Lower lobe of right lung (tissue), 2 donors: Measurements from ENCODE around the gene NLGN3. TPM values are rescaled to one million over a fixed set of nuclear protein-coding genes. Genes with fewer than 3 reads are reported as not detected.

Source experiments
- ATAC-seq, 2 donors: fragments of 200-7000 bp; cut with Tn5 transposase; one replicate each; pipeline ENCODE4 v1.9.1; 2020 to 2022; ENCODE audit warnings: mild to moderate bottlenecking in 2 of 2, moderate library complexity in 2 of 2
- DNase-seq: peaks from one replicate; pipeline ENCODE4 v3.0.0-alpha.2; 2020
- H3K27ac ChIP-seq: fragments of 200-600 bp; one replicate; pipeline ENCODE4 v1.8.0; 2022
- H3K27me3 ChIP-seq: fragments of 200-600 bp; one replicate; pipeline ENCODE4 v1.8.0; 2022; ENCODE audit warnings: low read depth
- H3K36me3 ChIP-seq: fragments of 200-600 bp; one replicate; pipeline ENCODE4 v1.8.0; 2022; ENCODE audit warnings: mild to moderate bottlenecking
- H3K4me1 ChIP-seq: fragments of 200-600 bp; one replicate; pipeline ENCODE4 v1.8.0; 2022
- H3K4me3 ChIP-seq: fragments of 200-600 bp; one replicate; pipeline ENCODE4 v1.8.0; 2022; ENCODE audit warnings: mild to moderate bottlenecking
- H3K9me3 ChIP-seq: fragments of 200-600 bp; one replicate; pipeline ENCODE4 v1.8.0; 2022
- CTCF ChIP-seq: fragments of 200-600 bp; IDR thresholded peaks from one replicate; pipeline ENCODE4 v1.8.0; 2022; ENCODE audit warnings: antibody characterized with exemption, mild to moderate bottlenecking
- intact Hi-C: fragments of 100-400 bp; cut with DNase I; formaldehyde crosslinking; loops from one replicate; pipeline ENCODE4 v1.11.0; 2022
- total RNA-seq: library from RNA; stranded (reverse); fragmentation: NEBNext Ultra II Directional; extraction: Animal tissue kit (Norgen Biotek cat#: 25700); gene quantifications from one replicate; pipeline ENCODE4 v1.2.1, GENCODE V29; 2021
- donor health status: DM: no; HTN: yes; CAD: no; lungs with severe emphysema.

The NLGN3 gene
- total RNA-seq, 1 donor from 2014 or later, result 1.3 TPM

GRCh38 chrX:71109051-71109450 is 35.6 kb upstream of the NLGN3 start:
- Histone ChIP-seq H3K27ac (no peak overlapping the region), H3K9me3 (no peaks in the 10 kb centered on the region), H3K4me3 (no peak overlapping the region), H3K27me3 (no peaks in the 10 kb centered on the region), H3K4me1 (no peaks in the 10 kb centered on the region), H3K36me3 (no peaks in the 10 kb centered on the region)
- no peak for TF ChIP-seq CTCF
- ATAC-seq (no peak), DNase-seq (no peak)
- intact Hi-C loops, result no loop called here

GRCh38 chrX:71111141-71111843 is 33.3 kb upstream of the NLGN3 start, which contains the start of gene IL2RG:
IL2RG (minus strand) TSS chrX:71111577; CDS start chrX:71111539, 38 bp downstream.
- intact Hi-C loops, result no loop called here
- Histone ChIP-seq H3K4me1 (no peaks in the 10 kb centered on the region), H3K4me3 (peak within 1 kb of the TSS; percentile 36), H3K9me3 (no peaks in the 10 kb centered on the region), H3K36me3 (no peaks in the 10 kb centered on the region), H3K27ac (peak within 1 kb of the TSS; percentile 46), H3K27me3 (no peaks in the 10 kb centered on the region)
- ATAC-seq (peak; percentile 81 to 86), DNase-seq (no peak)
- no peak for TF ChIP-seq CTCF

GRCh38 chrX:71111921-71112431 is 32.7 kb upstream of the NLGN3 start:
- TF ChIP-seq CTCF, result no peak
- Histone ChIP-seq H3K27me3 (no peaks in the 10 kb centered on the region), H3K4me3 (peak overlapping the region; percentile 36), H3K4me1 (no peaks in the 10 kb centered on the region), H3K36me3 (no peaks in the 10 kb centered on the region), H3K9me3 (no peaks in the 10 kb centered on the region), H3K27ac (peak overlapping the region; percentile 46)
- ATAC-seq, result no peak
- intact Hi-C loops, result no loop called here
- no peak for DNase-seq

- H3K4me3 ChIP-seq, result no peak overlapping the region
- H3K36me3 ChIP-seq, result peaks cover 27% of the 10 kb centered on the region
- no peak overlapping the region for H3K27ac ChIP-seq
- ATAC-seq, result no peak
- TF ChIP-seq CTCF, result no peak
- H3K4me1 ChIP-seq, result peaks cover 12% of the 10 kb centered on the region
- no peak for DNase-seq
- intact Hi-C loops, result no loop called here
- no peaks in the 10 kb centered on the region for H3K27me3 ChIP-seq
- no peaks in the 10 kb centered on the region for H3K9me3 ChIP-seq
Measured at GRCh38 chrX:71117358-71117757, 27.3 kb upstream of the NLGN3 start.

- no peaks in the 10 kb centered on the region for H3K9me3 ChIP-seq
- peaks cover 12% of the 10 kb centered on the region for H3K4me1 ChIP-seq
- peak within 1 kb of the TSS; percentile 58 for H3K4me3 ChIP-seq
- intact Hi-C loops, result no loop called here
- TF ChIP-seq CTCF, result no peak
- DNase-seq (peak; percentile 84), ATAC-seq (peak; percentile 97)
- peak within 1 kb of the TSS; percentile 78 for H3K27ac ChIP-seq
- peaks cover 37% of the 10 kb centered on the region for H3K36me3 ChIP-seq
- no peaks in the 10 kb centered on the region for H3K27me3 ChIP-seq
Measured at GRCh38 chrX:71118032-71118984, 26.3 kb upstream of the NLGN3 start, which contains the start of gene MED12. MED12 (plus strand) TSS chrX:71118596; CDS start chrX:71118755, 159 bp downstream.
